ENCODE data around the gene TMEM132A.

DNA sequence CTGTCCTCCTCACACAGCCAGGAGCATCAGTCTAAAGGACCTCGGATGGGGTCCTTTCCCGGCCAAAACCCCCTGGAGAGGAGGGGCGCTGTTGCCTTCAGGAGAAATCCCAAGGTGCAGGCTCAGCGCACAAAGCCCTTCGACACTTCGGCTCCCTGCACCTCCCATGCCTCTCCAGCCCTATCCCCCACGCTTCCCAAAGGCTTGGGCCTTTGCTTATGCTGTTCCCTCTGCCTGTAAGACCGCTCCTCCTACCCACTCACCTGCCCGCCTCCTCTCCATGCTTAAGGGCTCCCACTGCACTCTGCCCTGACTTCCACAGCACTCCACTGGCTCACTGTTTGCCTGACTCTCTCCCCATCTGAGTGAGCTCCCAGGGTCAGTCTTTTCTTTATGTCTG, 14.2 kb downstream of the TMEM132A start:
- TF ChIP-seq, protein P1, sequence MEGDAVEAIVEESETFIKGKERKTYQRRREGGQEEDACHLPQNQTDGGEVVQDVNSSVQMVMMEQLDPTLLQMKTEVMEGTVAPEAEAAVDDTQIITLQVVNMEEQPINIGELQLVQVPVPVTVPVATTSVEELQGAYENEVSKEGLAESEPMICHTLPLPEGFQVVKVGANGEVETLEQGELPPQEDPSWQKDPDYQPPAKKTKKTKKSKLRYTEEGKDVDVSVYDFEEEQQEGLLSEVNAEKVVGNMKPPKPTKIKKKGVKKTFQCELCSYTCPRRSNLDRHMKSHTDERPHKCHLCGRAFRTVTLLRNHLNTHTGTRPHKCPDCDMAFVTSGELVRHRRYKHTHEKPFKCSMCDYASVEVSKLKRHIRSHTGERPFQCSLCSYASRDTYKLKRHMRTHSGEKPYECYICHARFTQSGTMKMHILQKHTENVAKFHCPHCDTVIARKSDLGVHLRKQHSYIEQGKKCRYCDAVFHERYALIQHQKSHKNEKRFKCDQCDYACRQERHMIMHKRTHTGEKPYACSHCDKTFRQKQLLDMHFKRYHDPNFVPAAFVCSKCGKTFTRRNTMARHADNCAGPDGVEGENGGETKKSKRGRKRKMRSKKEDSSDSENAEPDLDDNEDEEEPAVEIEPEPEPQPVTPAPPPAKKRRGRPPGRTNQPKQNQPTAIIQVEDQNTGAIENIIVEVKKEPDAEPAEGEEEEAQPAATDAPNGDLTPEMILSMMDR (conservative IDR thresholded peaks at IDR 0.05): no peak
- TF ChIP-seq EZH2 (IDR thresholded peaks at IDR 0.05; ENCODE audit: low read depth): no peak

All from PC-9 (cell line).